Right lobe of liver (tissue), 6 donors: ENCODE measurements around the gene FAM234B. TPM values are rescaled to one million over a fixed set of nuclear protein-coding genes. Genes with fewer than 3 reads are reported as not detected.
"Not testable (repeated sequence)": the region's sequence is repeated elsewhere in the genome, so short reads cannot be mapped to it uniquely, and the experiment has no call there.

Experiments
- ATAC-seq, 4 donors: fragments of 200-7000 bp; cut with Tn5 transposase; one replicate each; pipeline ENCODE4 v1.9.1; 2020; ENCODE audit warnings: mild to moderate bottlenecking in 4 of 4, moderate library complexity in 4 of 4
- DNase-seq, 3 donors: peaks; one replicate each; pipeline ENCODE4 v3.0.0-alpha.2; 2020
- H3K27ac ChIP-seq, 3 donors: fragments of 200-600 bp; one replicate each; pipeline ENCODE4 v1.8.0; 2022
- H3K27me3 ChIP-seq, 2 donors: fragments of 200-600 bp; one replicate each; pipeline ENCODE4 v1.8.0; 2022
- H3K36me3 ChIP-seq, 4 donors: fragments of 200-600 bp; sonication (generic) in 1 of 4; one replicate each; pipeline versions ENCODE4 v1.5.1 to v1.8.0; 2017 to 2022; ENCODE audit warnings: control low read depth in 1 of 4
- H3K4me1 ChIP-seq, 4 donors: fragments of 200-600 bp; sonication (generic) in 1 of 4; one replicate each; pipeline versions ENCODE4 v1.5.1 to v1.8.0; 2017 to 2022; ENCODE audit warnings: control low read depth in 1 of 4
- H3K4me3 ChIP-seq, 3 donors: fragments of 200-600 bp; one replicate each; pipeline ENCODE4 v1.8.0; 2022
- H3K9me3 ChIP-seq, 4 donors: fragments of 200-600 bp; sonication (generic) in 1 of 4; one replicate each; pipeline versions ENCODE4 v1.5.1 to v1.8.0; 2017 to 2022; ENCODE audit warnings: control low read depth in 1 of 4
- CTCF ChIP-seq, 4 donors: fragments of 200-600 bp in 3 of 4; fragments of 450-650 bp in 1 of 4; IDR thresholded peaks; one replicate each; pipeline versions ENCODE4 v1.5.1 to v1.8.0; 2016 to 2022; ENCODE audit warnings: antibody characterized with exemption in 4 of 4, mild to moderate bottlenecking in 2 of 4
- POLR2A ChIP-seq: fragments of 450-650 bp; IDR thresholded peaks from one replicate; pipeline ENCODE4 v1.6.1; 2017; ENCODE audit warnings: antibody characterized with exemption, mild to moderate bottlenecking
- WGBS: methylation state at CpG from one replicate; pipeline ENCODE4 v1.1.6; 2018; ENCODE audit warnings: low coverage, low lambda C conversion rate; ENCODE audit not compliant: insufficient coverage; ENCODE audit errors: missing lambda C conversion rate; 5-methylcytosine and 5-hydroxymethylcytosine counted together
- intact Hi-C, 2 donors: fragments of 100-400 bp; cut with DNase I; formaldehyde crosslinking; loops; one replicate each; pipeline versions ENCODE4 v1.11.2 to v1.14.1; 2022
- total RNA-seq, 6 experiments: library from RNA; depleted of rRNA in 2 of 6; stranded (reverse); fragments of >200 nt in 2 of 6; fragmentation: NEBNext Ultra II Directional in 3 of 6; extraction: Animal tissue kit (Norgen Biotek cat#: 25700) in 3 of 6; gene quantifications; one replicate each; pipeline versions ENCODE4 v1.1.0 to v1.2.4, GENCODE V29; 2016 to 2023
- donor health status: DM: no; HTN: yes; CAD: no.
- donor health status: DM: no; HTN: no; CAD: no.
- donor health status: DM: no; HTN: no; CAD: no.
- donor health status: DM: no; HTN: yes; CAD: no.
- donor health status: DM: no; HTN: yes; CAD: no.

Gene FAM234B
- total RNA-seq, 6 experiments from 2014 or later, result 2.9 to 4.8 (median 3.2) TPM

GRCh38 chr12:13075786-13076570 lies 31.8 kb downstream of the FAM234B start:
- no peak for TF ChIP-seq CTCF (IDR thresholded peaks at IDR 0.05)
- TF ChIP-seq POLR2A, result no peak
- DNase-seq (no peak), ATAC-seq (no peak)
- no peaks in the 10 kb centered on the region for H3K9me3 ChIP-seq
- H3K4me1 ChIP-seq, result no peaks in the 10 kb centered on the region
- no peaks in the 10 kb centered on the region for H3K27me3 ChIP-seq
- intact Hi-C loops, result no loop called here
- WGBS, result 89% methylated on average over 8 of the region's 12 CpGs
- H3K4me3 ChIP-seq, result no peak overlapping the region
- no peak overlapping the region for H3K27ac ChIP-seq
- peaks cover 0 to under 1% (median 0%) of the 10 kb centered on the region in 4 donors for H3K36me3 ChIP-seq

- ATAC-seq (no peak), DNase-seq (no peak)
- Histone ChIP-seq H3K9me3 (no peaks in the 10 kb centered on the region), H3K4me3 (no peak overlapping the region), H3K4me1 (no peaks in the 10 kb centered on the region), H3K27me3 (no peaks in the 10 kb centered on the region), H3K36me3 (peaks cover 0 to 3% (median 0%) of the 10 kb centered on the region in 4 donors), H3K27ac (no peak overlapping the region)
- intact Hi-C loops, result no loop called here
- TF ChIP-seq POLR2A (no peak), CTCF (IDR thresholded peaks at IDR 0.05) (no peak)
- WGBS, result 92% methylated on average over 6 of the region's 8 CpGs
Measured at GRCh38 chr12:13079440-13079906, 35.3 kb downstream of the FAM234B start.

- Histone ChIP-seq H3K36me3 (peaks cover 0 to 3% (median 0%) of the 10 kb centered on the region in 4 donors), H3K27ac (no peak overlapping the region), H3K4me1 (no peaks in the 10 kb centered on the region), H3K27me3 (no peaks in the 10 kb centered on the region), H3K4me3 (no peak overlapping the region), H3K9me3 (no peaks in the 10 kb centered on the region)
- ATAC-seq (no peak), DNase-seq (no peak)
- intact Hi-C loops, result no loop called here
- TF ChIP-seq CTCF (IDR thresholded peaks at IDR 0.05) (no peak), POLR2A (no peak)
- WGBS, result 96% methylated on average over 3 of the region's 3 CpGs
Measured at GRCh38 chr12:13080266-13080665, 36.1 kb downstream of the FAM234B start.

GRCh38 chr12:13082861-13083260 lies 38.7 kb downstream of the FAM234B start:
- intact Hi-C loops, result no loop called here
- no peak for DNase-seq
- TF ChIP-seq POLR2A (no peak), CTCF (IDR thresholded peaks at IDR 0.05) (no peak)

GRCh38 chr12:13083638-13084037 lies 39.5 kb downstream of the FAM234B start:
- WGBS, result 100% methylated on average over 2 of the region's 5 CpGs
- H3K27ac ChIP-seq, H3K27me3 ChIP-seq, H3K4me1 ChIP-seq, H3K4me3 ChIP-seq, H3K9me3 ChIP-seq, H3K36me3 ChIP-seq, ATAC-seq, intact Hi-C loops, DNase-seq: not testable (repeated sequence)

More at GRCh38 chr12:13082861-13083260, 38.7 kb downstream of the FAM234B start:
- Histone ChIP-seq H3K27ac (no peak overlapping the region), H3K9me3 (no peaks in the 10 kb centered on the region), H3K4me1 (no peaks in the 10 kb centered on the region), H3K4me3 (no peak overlapping the region), H3K36me3 (peaks cover 0 to 3% (median 0%) of the 10 kb centered on the region in 4 donors), H3K27me3 (no peaks in the 10 kb centered on the region)
- no peak for ATAC-seq
- WGBS, result 86% methylated on average over 1 of the region's 2 CpGs
